HG03354 (cell line): ENCODE results near the gene SMAD7.

Experiments used
- ATAC-seq: cut with Tn5 transposase; IDR thresholded peaks from one replicate; pipeline ENCODE4 v1.9.1; 2021; ENCODE audit warnings: mild to moderate bottlenecking; ENCODE audit not compliant: unreplicated experiment, poor library complexity, severe bottlenecking

SMAD7 gene

GRCh38 chr18:48950536-48951447 is at the start of gene SMAD7:
Gene SMAD7, minus strand, starts transcription at chr18:48950965. Its CDS starts 541 bp downstream, at chr18:48950424.
- ATAC-seq, result no peak

- ATAC-seq, result no peak
Observed at GRCh38 chr18:48999569-48999968, 48.8 kb upstream of the SMAD7 start.

GRCh38 chr18:48997985-48998831 is 47.4 kb upstream of the SMAD7 start:
- no peak for ATAC-seq

- no peak for ATAC-seq
Observed at GRCh38 chr18:48997681-48997984, 46.9 kb upstream of the SMAD7 start.

GRCh38 chr18:48996901-48997463 is 46.2 kb upstream of the SMAD7 start:
- no peak for ATAC-seq

GRCh38 chr18:48996041-48996440 is 45.3 kb upstream of the SMAD7 start:
- no peak for ATAC-seq

- no peak for ATAC-seq
Observed at GRCh38 chr18:48994926-48995835, 44.4 kb upstream of the SMAD7 start.

- ATAC-seq, result no peak
Observed at GRCh38 chr18:48994044-48994651, 43.4 kb upstream of the SMAD7 start.

GRCh38 chr18:48993586-48993985 is 42.8 kb upstream of the SMAD7 start:
- no peak for ATAC-seq

GRCh38 chr18:48992791-48993555 is 42.2 kb upstream of the SMAD7 start:
- peak; percentile 73 for ATAC-seq

GRCh38 chr18:48992133-48992532 is 41.4 kb upstream of the SMAD7 start:
- no peak for ATAC-seq

- ATAC-seq, result no peak
Observed at GRCh38 chr18:48991676-48992075, 40.9 kb upstream of the SMAD7 start.

GRCh38 chr18:48991319-48991660 is 40.5 kb upstream of the SMAD7 start:
- no peak for ATAC-seq

- ATAC-seq, result no peak
Observed at GRCh38 chr18:48990481-48991318, 39.9 kb upstream of the SMAD7 start.

- no peak for ATAC-seq
Observed at GRCh38 chr18:48989304-48990303, 38.8 kb upstream of the SMAD7 start.

GRCh38 chr18:48988508-48989303 is 37.9 kb upstream of the SMAD7 start:
- no peak for ATAC-seq
